NCI-H510A (cell line): ENCODE results near the gene PPFIA1.
"Not testable (repeated sequence)": the region's sequence is repeated elsewhere in the genome, so short reads cannot be mapped to it uniquely, and the experiment has no call there.

Experiments used
- DNase-seq: peaks from one replicate; lab custom pipeline; 2025; lab: John Stamatoyannopoulos, UW

Gene PPFIA1

GRCh38 chr11:70358753-70359152 is 88.3 kb downstream of the PPFIA1 start:
- DNase-seq: no peak

DNA sequence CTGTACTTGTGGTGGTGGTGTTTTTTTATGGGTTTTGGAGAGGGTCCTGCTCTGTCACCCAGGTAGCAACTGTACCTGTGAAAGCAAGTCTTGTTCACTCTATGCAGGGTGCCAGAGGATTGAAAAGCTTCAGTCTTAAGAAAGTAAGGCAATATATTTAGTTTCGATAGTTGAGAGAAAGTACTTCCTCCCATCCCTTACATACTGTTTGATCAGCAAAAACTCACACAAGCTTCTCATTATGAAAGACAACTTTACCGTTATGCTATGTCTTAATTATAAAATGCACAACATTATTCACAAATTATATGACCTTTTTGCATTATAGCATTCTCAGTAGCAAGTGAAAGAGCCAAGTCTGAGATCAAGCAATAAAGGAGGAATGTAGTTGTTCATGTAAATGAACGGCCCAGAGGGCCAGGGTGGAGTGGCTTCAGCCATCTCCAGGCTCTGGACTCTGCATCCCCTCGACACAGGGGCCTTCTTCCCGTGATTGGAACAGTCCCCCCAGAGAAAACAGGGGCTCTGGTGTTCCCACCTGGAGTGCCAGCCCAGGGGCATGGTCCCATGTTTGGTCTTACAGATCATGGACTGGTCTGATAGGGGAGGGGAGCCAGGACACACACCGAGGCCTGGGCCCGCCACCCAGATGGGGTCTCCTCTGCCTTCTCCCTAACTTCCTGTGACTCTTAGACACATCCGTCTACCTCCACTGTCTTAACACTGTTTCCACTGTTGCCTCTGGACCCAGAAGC is 89.1 kb downstream of the PPFIA1 start:
- no peak for DNase-seq

GRCh38 chr11:70360211-70360610 is 89.7 kb downstream of the PPFIA1 start:
- no peak for DNase-seq

DNA sequence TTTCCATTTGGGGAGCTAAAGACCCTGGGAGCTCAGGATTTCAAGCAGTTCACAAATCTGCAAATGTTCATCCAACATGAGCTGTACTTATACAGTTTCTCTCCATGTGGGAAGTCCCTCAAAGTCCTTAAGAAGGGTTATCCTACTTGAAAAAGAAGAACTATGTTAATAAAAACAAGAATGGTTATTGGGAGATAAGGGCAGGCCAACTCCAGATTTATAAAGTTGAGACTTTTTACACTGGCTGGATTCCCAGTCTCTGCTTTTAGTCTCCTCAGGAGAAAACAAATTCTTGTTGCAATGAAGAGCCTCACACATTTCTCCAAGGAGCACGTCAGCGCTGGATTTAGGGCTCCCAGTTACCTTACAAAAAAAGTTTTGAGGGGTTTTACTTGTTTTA is 93.7 kb downstream of the PPFIA1 start:
- DNase-seq: no peak

- no peak for DNase-seq
These were observed 94.5 kb downstream of the PPFIA1 start for GRCh38 chr11:70364745-70365543.

DNA sequence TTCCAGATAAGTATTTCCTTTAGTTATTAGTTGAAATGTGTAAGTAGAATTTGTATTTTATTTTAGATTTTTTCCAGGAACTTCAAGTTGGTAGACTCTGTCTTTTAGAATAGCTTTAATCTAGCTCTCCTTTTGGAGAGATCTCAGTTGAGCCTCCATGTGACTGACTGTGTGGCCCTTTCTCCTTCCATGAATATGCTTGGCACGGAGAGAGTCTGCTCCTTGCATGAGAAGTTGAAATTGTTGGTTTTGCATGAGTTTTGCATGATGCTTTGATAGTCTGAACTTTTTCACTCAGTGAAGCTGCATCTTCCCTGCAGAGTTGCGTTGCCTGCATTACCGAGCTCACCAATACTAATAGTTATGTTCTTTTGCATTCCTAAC is 95.0 kb downstream of the PPFIA1 start:
- no peak for DNase-seq

GRCh38 chr11:70367071-70367470 is 96.6 kb downstream of the PPFIA1 start:
- peak; percentile 39 for DNase-seq

DNA sequence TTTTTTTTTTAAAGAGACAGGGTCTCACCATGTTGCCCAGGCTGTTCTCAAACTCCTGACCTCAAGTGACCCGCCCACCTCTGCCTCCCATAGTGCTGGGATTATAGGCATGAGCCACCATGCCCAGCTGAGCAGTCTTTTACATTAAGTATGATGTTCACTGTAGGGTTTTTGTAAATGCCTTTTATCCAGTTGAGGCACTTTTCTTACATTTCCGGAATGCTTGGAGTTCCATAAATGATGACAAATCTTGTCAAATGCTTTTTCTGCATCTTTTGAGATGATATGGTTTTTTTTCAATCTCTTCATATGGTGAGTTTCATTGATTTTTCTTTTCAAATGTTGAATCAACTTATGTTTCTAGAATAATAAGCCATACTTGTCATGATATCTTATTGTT is 98.5 kb downstream of the PPFIA1 start:
- no peak for DNase-seq

DNA sequence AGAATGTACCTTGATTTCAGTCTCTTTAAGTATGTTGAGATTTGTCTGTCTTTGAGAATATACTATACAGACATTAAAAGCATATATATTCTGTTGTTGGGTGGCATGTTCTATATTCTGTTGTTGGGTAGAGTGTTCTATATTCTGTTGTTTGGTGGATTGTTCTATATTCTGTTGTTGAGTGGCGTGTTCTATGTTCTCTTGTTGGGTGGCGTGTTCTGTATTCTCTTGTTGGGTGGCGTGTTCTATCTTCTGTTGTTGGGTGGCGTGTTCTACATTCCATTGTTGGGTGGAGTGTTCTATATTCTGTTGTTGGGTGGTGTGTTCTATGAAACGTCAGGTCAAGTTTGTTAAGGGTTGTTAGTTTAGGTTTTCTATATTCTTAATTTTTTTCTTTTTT is 100.8 kb downstream of the PPFIA1 start:
- DNase-seq: no peak

- no peak for DNase-seq
These were observed 101.6 kb downstream of the PPFIA1 start for GRCh38 chr11:70372076-70372475.

- no peak for DNase-seq
These were observed 106.1 kb downstream of the PPFIA1 start for GRCh38 chr11:70376621-70377020.

- DNase-seq: no peak
These were observed 107.2 kb downstream of the PPFIA1 start for GRCh38 chr11:70377645-70378044.

DNA sequence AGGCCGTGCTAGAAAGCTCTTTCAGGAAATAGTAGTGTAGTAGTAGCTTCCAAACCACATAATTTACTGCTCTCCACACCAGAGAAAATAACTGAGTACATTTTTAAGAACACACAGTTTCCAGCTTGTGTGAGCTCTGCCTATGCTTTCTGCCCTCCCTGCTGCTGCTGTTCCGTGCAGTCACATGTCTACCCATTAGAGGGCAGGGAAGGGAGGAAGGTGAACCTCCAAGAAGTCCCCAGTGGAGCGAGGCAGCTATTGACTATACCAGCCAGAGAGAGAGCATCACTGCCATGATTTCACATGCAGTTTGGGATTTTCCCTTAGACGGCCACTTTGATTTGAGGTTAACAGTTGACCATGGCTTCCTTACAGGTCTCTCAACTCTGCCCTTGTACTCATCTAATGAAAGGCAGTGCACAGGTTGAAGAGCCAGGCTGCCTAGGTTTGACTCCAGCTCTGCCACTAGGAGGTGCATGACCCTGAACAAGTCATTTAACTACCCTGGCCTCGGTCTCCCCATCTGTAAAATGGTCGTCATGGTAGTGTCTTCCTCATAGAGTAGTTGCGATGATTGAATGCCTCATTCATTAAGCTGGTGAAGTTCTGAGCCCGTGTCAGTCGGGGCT is 108.1 kb downstream of the PPFIA1 start:
- no peak for DNase-seq

- no peak for DNase-seq
These were observed 110.9 kb downstream of the PPFIA1 start for GRCh38 chr11:70381350-70381749.

- no peak for DNase-seq
These were observed 111.7 kb downstream of the PPFIA1 start for GRCh38 chr11:70381872-70382861.

DNA sequence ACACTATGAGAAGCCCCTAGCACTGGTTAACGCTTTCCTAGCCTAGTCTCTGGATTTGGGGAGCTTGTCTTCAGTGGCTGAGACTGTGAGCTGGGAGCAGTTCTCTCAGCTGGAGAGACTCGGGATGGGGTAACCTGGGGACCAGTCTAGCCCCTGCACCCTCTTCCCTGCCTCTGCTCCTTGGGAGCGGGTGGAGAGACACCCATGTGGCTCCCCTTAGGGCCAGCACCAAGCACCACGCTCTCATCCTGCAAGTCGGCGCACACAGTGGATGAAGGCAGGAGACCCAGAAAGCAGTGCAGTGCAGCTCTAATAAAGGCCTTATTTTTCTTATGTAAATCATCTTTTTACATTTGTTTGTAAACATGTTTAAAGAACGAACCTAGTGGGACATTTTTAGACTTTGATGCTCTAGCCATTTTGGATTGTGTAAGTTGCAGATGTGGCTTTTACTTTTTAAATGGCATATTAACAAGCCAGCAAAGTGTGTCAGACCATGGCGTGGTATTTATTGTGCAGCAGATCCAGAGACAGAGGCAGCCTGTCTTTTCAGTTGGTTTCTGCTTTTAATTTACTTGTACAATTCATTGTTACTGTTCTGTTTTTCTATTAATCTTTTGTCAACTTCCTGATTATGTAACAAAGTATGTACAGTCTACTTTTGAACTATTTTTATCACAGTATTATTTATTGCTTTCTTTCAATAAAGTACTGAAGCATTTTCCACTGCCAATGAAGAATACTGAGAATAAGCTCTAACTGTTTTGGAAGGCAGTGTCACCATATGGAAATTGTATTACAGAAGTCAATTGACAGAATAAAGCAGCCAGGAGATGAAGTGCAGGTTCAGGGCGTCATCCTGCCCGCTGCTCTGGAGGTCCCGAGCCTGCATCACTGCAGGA is 113.4 kb downstream of the PPFIA1 start:
- no peak for DNase-seq

- no peak for DNase-seq
These were observed 114.2 kb downstream of the PPFIA1 start for GRCh38 chr11:70384566-70385152.

DNA sequence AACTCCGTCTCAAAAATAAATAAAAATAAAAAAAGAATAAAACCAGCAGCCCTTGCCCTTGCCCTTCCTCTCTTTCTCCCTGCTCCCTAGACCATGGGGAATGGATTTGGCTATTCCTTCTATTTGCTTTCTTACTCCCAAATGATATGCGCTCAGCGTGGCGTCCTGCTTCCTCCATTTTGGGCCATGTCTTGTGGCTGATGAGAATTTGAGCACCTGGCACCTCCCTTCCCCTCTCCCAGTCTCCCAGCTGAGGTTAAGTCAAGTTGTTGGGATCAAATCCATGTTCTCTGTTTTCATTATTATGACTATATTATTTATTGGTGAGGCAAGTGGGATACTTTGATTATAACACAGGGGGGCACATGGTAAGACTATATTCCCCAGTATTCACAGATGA is 117.1 kb downstream of the PPFIA1 start:
- no peak for DNase-seq

- no peak for DNase-seq
These were observed 118.7 kb downstream of the PPFIA1 start for GRCh38 chr11:70389201-70389600.

GRCh38 chr11:70390882-70391281 is 120.4 kb downstream of the PPFIA1 start:
- not testable (repeated sequence) for DNase-seq
